IMR-90 (cell line): ENCODE results near the gene SF3A2. TPM values are rescaled to one million over a fixed set of nuclear protein-coding genes. Genes with fewer than 3 reads are reported as not detected.

Experiments used
- ATAC-seq: fragments of 200-7000 bp; cut with Tn5 transposase; 2 replicates; pipeline ENCODE4 v1.9.1; 2020; ENCODE audit warnings: low read depth, mild to moderate bottlenecking, moderate library complexity
- BruUV-seq: library from RNA; stranded (reverse); fragments of 400-500 nt; replicated peaks from 2 replicates; lab custom pipeline; 2021; lab: Mats Ljungman, UMichigan
- CTCF ChIA-PET: fragments of 300-600 bp; formaldehyde crosslinking; extraction: SDS; loops from one replicate; lab custom pipeline; 2021; ENCODE audit warnings: antibody characterized with exemption; lab: Yijun Ruan, JAX
- POLR2A ChIA-PET: fragments of 300-600 bp; sonication (Branson Sonifier 250); formaldehyde crosslinking; loops from one replicate; lab custom pipeline; 2022; ENCODE audit warnings: antibody characterized with exemption; ENCODE audit not compliant: unreplicated experiment; lab: Charles Lee
- DNase-seq: peaks from one replicate; pipeline ENCODE4 v3.0.0; 2013
- H2AFZ ChIP-seq: replicated peaks from 2 replicates; pipeline ENCODE3; 2013; ENCODE audit warnings: low read length, mild to moderate bottlenecking; ENCODE audit not compliant: poor library complexity
- H2AK5ac ChIP-seq: 2 replicates; pipeline ENCODE4 v1.6.1; 2013; ENCODE audit warnings: low read depth, low read length, inconsistent platforms
- H2AK9ac ChIP-seq: replicated peaks from 2 replicates; pipeline ENCODE3; 2013; ENCODE audit warnings: mild to moderate bottlenecking, low read depth, low read length, moderate library complexity; ENCODE audit not compliant: poor library complexity
- H2BK120ac ChIP-seq: 2 replicates; pipeline ENCODE4 v1.6.1; 2013; ENCODE audit warnings: low read depth, low read length, inconsistent platforms
- H2BK15ac ChIP-seq: 3 replicates; pipeline ENCODE4 v1.6.1; 2013; ENCODE audit warnings: low read depth, low read length, inconsistent platforms
- H2BK20ac ChIP-seq: 2 replicates; pipeline ENCODE4 v1.6.1; 2013; ENCODE audit warnings: low read depth, mild to moderate bottlenecking, inconsistent platforms, low read length, moderate library complexity
- H2BK5ac ChIP-seq: 2 replicates; pipeline ENCODE4 v1.6.1; 2013; ENCODE audit warnings: mild to moderate bottlenecking, low read depth, low read length, inconsistent platforms; ENCODE audit not compliant: poor library complexity, severe bottlenecking
- H3K14ac ChIP-seq: replicated peaks from 2 replicates; pipeline ENCODE4 v1.6.1; 2013; ENCODE audit warnings: low read depth, low read length, inconsistent platforms
- H3K18ac ChIP-seq: 2 replicates; pipeline ENCODE4 v1.6.1; 2013; ENCODE audit warnings: low read depth, low read length, control low read depth
- H3K23ac ChIP-seq: 2 replicates; pipeline ENCODE4 v1.6.1; 2013; ENCODE audit warnings: low read depth, low read length, inconsistent platforms
- H3K27ac ChIP-seq: 2 replicates; pipeline ENCODE4 v1.5.1; 2013; ENCODE audit warnings: mild to moderate bottlenecking, control low read depth, low read length; ENCODE audit not compliant: insufficient read depth
- H3K27me3 ChIP-seq: 2 replicates; pipeline ENCODE4 v1.6.1; 2013; ENCODE audit warnings: low read length; ENCODE audit not compliant: control insufficient read depth, insufficient read depth
- H3K36me3 ChIP-seq: 2 replicates; pipeline ENCODE4 v1.6.1; 2013; ENCODE audit warnings: low read length, mixed read lengths; ENCODE audit not compliant: control insufficient read depth, insufficient read depth
- H3K4ac ChIP-seq: 2 replicates; pipeline ENCODE4 v1.6.1; 2013; ENCODE audit warnings: low read depth, low read length, inconsistent platforms
- H3K4me1 ChIP-seq: 2 replicates; pipeline ENCODE4 v1.6.1; 2013; ENCODE audit warnings: low read length, mixed read lengths; ENCODE audit not compliant: control insufficient read depth, insufficient read depth
- H3K4me2 ChIP-seq: 2 replicates; pipeline ENCODE4 v1.6.1; 2013; ENCODE audit warnings: low read depth, mild to moderate bottlenecking, control low read depth, low read length, moderate library complexity
- H3K4me3 ChIP-seq: 2 replicates; pipeline ENCODE4 v1.5.1; 2013; ENCODE audit warnings: low read depth, mild to moderate bottlenecking, control low read depth, low read length, moderate library complexity; ENCODE audit not compliant: insufficient read depth
- H3K56ac ChIP-seq: 2 replicates; pipeline ENCODE4 v1.6.1; 2013; ENCODE audit warnings: low read length, inconsistent platforms; ENCODE audit not compliant: insufficient read depth; ENCODE audit errors: extremely low read depth
- H3K79me1 ChIP-seq, 2 experiments: 2 replicates each; pipeline ENCODE4 v1.6.1; 2013; ENCODE audit warnings: low read length in 2 of 2, inconsistent platforms in 1 of 2, low read depth in 1 of 2
- H3K9ac ChIP-seq: 2 replicates; pipeline ENCODE4 v1.6.1; 2013; ENCODE audit warnings: low read depth, low read length, control low read depth
- H3K9me1 ChIP-seq: 2 replicates; pipeline ENCODE4 v1.6.1; 2013; ENCODE audit warnings: low read length, inconsistent platforms; ENCODE audit not compliant: insufficient read depth
- H3K9me3 ChIP-seq: 2 replicates; pipeline ENCODE4 v1.6.1; 2013; ENCODE audit warnings: low read length; ENCODE audit not compliant: control insufficient read depth, insufficient read depth
- H4K20me1 ChIP-seq: 2 replicates; pipeline ENCODE4 v1.6.1; 2013; ENCODE audit warnings: low read length, inconsistent platforms; ENCODE audit not compliant: insufficient read depth
- H4K5ac ChIP-seq: 2 replicates; pipeline ENCODE4 v1.6.1; 2013; ENCODE audit warnings: mild to moderate bottlenecking, low read depth, low read length, control low read depth
- H4K8ac ChIP-seq, 2 experiments: 2 replicates each; pipeline ENCODE4 v1.6.1; 2013; ENCODE audit warnings: low read depth in 2 of 2, low read length in 2 of 2, control low read depth in 1 of 2, inconsistent platforms in 1 of 2
- H4K91ac ChIP-seq: 2 replicates; pipeline ENCODE4 v1.6.1; 2013; ENCODE audit warnings: low read depth, low read length, inconsistent platforms; ENCODE audit not compliant: insufficient read depth
- BHLHE40 ChIP-seq: fragments of 150-350 bp; IDR thresholded peaks from 2 replicates; pipeline ENCODE4 v1.6.1; 2016; ENCODE audit warnings: mild to moderate bottlenecking, low read depth, low read length
- CEBPB ChIP-seq: IDR thresholded peaks from 2 replicates; pipeline ENCODE4 v1.6.1; 2012; ENCODE audit warnings: low read depth, low read length, improper control_type of control experiment
- CHD1 ChIP-seq: IDR thresholded peaks from 2 replicates; pipeline ENCODE4 v1.6.1; 2012; ENCODE audit warnings: low read depth, low read length, improper control_type of control experiment
- ELK1 ChIP-seq: fragments of 150-350 bp; IDR thresholded peaks from 2 replicates; pipeline ENCODE4 v1.6.1; 2016; ENCODE audit warnings: low read depth, mild to moderate bottlenecking, low read length, moderate library complexity, borderline replicate concordance
- FOS ChIP-seq: fragments of 150-350 bp; IDR thresholded peaks from 2 replicates; pipeline ENCODE4 v1.6.1; 2016; ENCODE audit warnings: low read depth, low read length
- MAZ ChIP-seq: IDR thresholded peaks from 2 replicates; pipeline ENCODE4 v1.6.1; 2012; ENCODE audit warnings: low read depth, mild to moderate bottlenecking, low read length, improper control_type of control experiment, moderate library complexity, borderline replicate concordance
- MXI1 ChIP-seq: IDR thresholded peaks from 2 replicates; pipeline ENCODE4 v1.6.1; 2012; ENCODE audit warnings: low read depth, mild to moderate bottlenecking, low read length, moderate library complexity, borderline replicate concordance
- NFE2L2 ChIP-seq: fragments of 150-350 bp; IDR thresholded peaks from 2 replicates; pipeline ENCODE4 v1.6.1; 2016; ENCODE audit warnings: low read depth, mild to moderate bottlenecking, low read length
- POLR2A ChIP-seq: IDR thresholded peaks from 2 replicates; pipeline ENCODE4 v1.6.1; 2012; ENCODE audit warnings: mild to moderate bottlenecking, low read depth, low read length
- RAD21 ChIP-seq: IDR thresholded peaks from 2 replicates; pipeline ENCODE4 v1.6.1; 2012; ENCODE audit warnings: low read length, improper control_type of control experiment
- SMC3 ChIP-seq: fragments of 150-350 bp; IDR thresholded peaks from 2 replicates; pipeline ENCODE4 v1.6.1; 2016; ENCODE audit warnings: low read depth, mild to moderate bottlenecking, antibody characterized with exemption, low read length, moderate library complexity
- WGBS, 2 experiments: methylation state at CpG; one replicate each; pipeline versions ENCODE4 v1.1.5 to v1.1.7; 2013; ENCODE audit warnings: missing lambda C conversion rate in 2 of 2; ENCODE audit not compliant: insufficient read length in 1 of 2; ENCODE audit errors: extremely low coverage in 2 of 2; 5-methylcytosine and 5-hydroxymethylcytosine counted together
- dilution Hi-C: fragments of 300-500 bp; cut with HindIII; formaldehyde crosslinking; loops from one replicate; pipeline ENCODE4 v1.14.3; 2018; ENCODE audit warnings: low sequenced_read_pairs; ENCODE audit not compliant: unreplicated experiment
- in situ Hi-C: fragments of 300-500 bp; cut with MboI; formaldehyde crosslinking; loops from 3 replicates; pipeline ENCODE4 v1.14.3; 2019; ENCODE audit warnings: low sequenced_read_pairs, inconsistent platforms, mixed read lengths
- intact Hi-C: fragments of 100-400 bp; cut with micrococcal nuclease; formaldehyde crosslinking; loops from 2 replicates; pipeline ENCODE4 v1.10.0; 2022
- polyA plus RNA-seq, 3 experiments: library from polyadenylated mRNA; depleted of rRNA; stranded (reverse); fragments of >200 nt; gene quantifications; 2 replicates each; pipeline ENCODE4 v1.2.3, GENCODE V29; 2012; ENCODE audit warnings: low replicate concordance in 1 of 3
- total RNA-seq: library from RNA; depleted of rRNA; stranded (reverse); fragments of >200 nt; gene quantifications from 2 replicates; pipeline ENCODE4 v1.2.3, GENCODE V29; 2012

The SF3A2 gene
- total and polyA plus RNA-seq, 2 of the 4 experiments (the other 2 are of a cell fraction): 4.8 to 34.5 TPM

GRCh38 chr19:2223959-2224358, 12.7 kb upstream of the SF3A2 start:
- H3K23ac ChIP-seq: no peak overlapping the region
- no peaks in the 10 kb centered on the region for H3K4me1 ChIP-seq
- TF ChIP-seq RAD21 (no peak), NFE2L2 (no peak), POLR2A (no peak), FOS (no peak), BHLHE40 (no peak), SMC3 (no peak), CHD1 (no peak), MXI1 (no peak), CEBPB (no peak), ELK1 (no peak), MAZ (no peak)
- H2BK120ac ChIP-seq: no peak overlapping the region
- no peak overlapping the region for H3K14ac ChIP-seq
- no peak overlapping the region for H2BK20ac ChIP-seq
- H3K18ac ChIP-seq: no peak overlapping the region
- peak overlapping the region; percentile 13 for H2BK5ac ChIP-seq
- H4K91ac ChIP-seq: no peak overlapping the region
- BruUV-seq: no TSS peak
- no peak overlapping the region for H2AK5ac ChIP-seq
- dilution Hi-C loops (no loop called here), in situ Hi-C loops (no loop called here), intact Hi-C loops (no loop called here)
- H3K36me3 ChIP-seq: peaks cover 72% of the 10 kb centered on the region
- no peak overlapping the region for H3K56ac ChIP-seq
- no peaks in the 10 kb centered on the region for H3K27me3 ChIP-seq
- H2AFZ ChIP-seq: no peak overlapping the region
- DNase-seq (no peak), ATAC-seq (no peak)
- H3K4me2 ChIP-seq: no peak overlapping the region
- H2BK15ac ChIP-seq: no peak overlapping the region
- ChIA-PET POLR2A (no interaction called here), CTCF (no interaction called here)
- H3K9me3 ChIP-seq: no peaks in the 10 kb centered on the region
- H3K9me1 ChIP-seq: no peaks in the 10 kb centered on the region
- no peak overlapping the region for H3K4ac ChIP-seq
- WGBS, 2 experiments: 100% methylated on average over 2 of the region's 14 CpGs; no CpG with 5 or more reads in 1 of the 2 experiments
- no peak overlapping the region for H3K4me3 ChIP-seq
- H2AK9ac ChIP-seq: no peak overlapping the region
- H4K8ac ChIP-seq: no peak overlapping the region
- H4K5ac ChIP-seq: no peak overlapping the region
- H3K9ac ChIP-seq: no peak overlapping the region
- peaks cover 11% of the 10 kb centered on the region; the same call in 1 of the 2 replicates for H4K20me1 ChIP-seq
- peaks cover 5 to 22% of the 10 kb centered on the region in 2 experiments; a peak in 3 of 4 replicates for H3K79me1 ChIP-seq
- H3K27ac ChIP-seq: no peak overlapping the region
